Activated naive CD8-positive, alpha-beta T cell (primary cell): Measurements from ENCODE around the gene NGLY1.

Source experiments
- H3K27ac Mint-ChIP-seq: one replicate; pipeline ENCODE4 v1.8.0; 2021; ENCODE audit warnings: mixed read lengths
- H3K27me3 Mint-ChIP-seq: one replicate; pipeline ENCODE4 v1.8.0; 2021; ENCODE audit warnings: mixed read lengths
- H3K36me3 Mint-ChIP-seq: one replicate; pipeline ENCODE4 v1.8.0; 2021; ENCODE audit warnings: mixed read lengths
- H3K4me1 Mint-ChIP-seq: one replicate; pipeline ENCODE4 v1.8.0; 2021; ENCODE audit warnings: low read depth, mixed read lengths
- H3K4me3 Mint-ChIP-seq: one replicate; pipeline ENCODE4 v1.8.0; 2021; ENCODE audit warnings: mild to moderate bottlenecking, mixed read lengths
- H3K9me3 Mint-ChIP-seq: one replicate; pipeline ENCODE4 v1.8.0; 2021; ENCODE audit warnings: low read depth, mixed read lengths

The NGLY1 gene

GRCh38 chr3:25751048-25751447, 32.2 kb downstream of the NGLY1 start:
- H3K27ac Mint-ChIP-seq: no peak overlapping the region

GRCh38 chr3:25749031-25749581, 34.1 kb downstream of the NGLY1 start:
- Mint-ChIP-seq H3K27me3 (no peaks in the 10 kb centered on the region), H3K4me3 (no peak overlapping the region), H3K36me3 (peaks cover 42% of the 10 kb centered on the region), H3K9me3 (no peaks in the 10 kb centered on the region), H3K4me1 (peaks cover 3% of the 10 kb centered on the region), H3K27ac (no peak overlapping the region)

More at GRCh38 chr3:25751048-25751447, 32.2 kb downstream of the NGLY1 start:
- peaks cover 10% of the 10 kb centered on the region for H3K4me1 Mint-ChIP-seq
- peaks cover 29% of the 10 kb centered on the region for H3K36me3 Mint-ChIP-seq
- no peaks in the 10 kb centered on the region for H3K27me3 Mint-ChIP-seq
- no peak overlapping the region for H3K4me3 Mint-ChIP-seq
- no peaks in the 10 kb centered on the region for H3K9me3 Mint-ChIP-seq

- Mint-ChIP-seq H3K36me3 (peaks cover 44% of the 10 kb centered on the region), H3K4me3 (no peak overlapping the region), H3K4me1 (peaks cover 4% of the 10 kb centered on the region), H3K27ac (no peak overlapping the region), H3K27me3 (no peaks in the 10 kb centered on the region), H3K9me3 (no peaks in the 10 kb centered on the region)
Measured at GRCh38 chr3:25748189-25748588, 35.1 kb downstream of the NGLY1 start.

GRCh38 chr3:25747033-25747432, 36.2 kb downstream of the NGLY1 start:
- H3K4me1 Mint-ChIP-seq: peaks cover 4% of the 10 kb centered on the region
- no peaks in the 10 kb centered on the region for H3K9me3 Mint-ChIP-seq
- no peaks in the 10 kb centered on the region for H3K27me3 Mint-ChIP-seq
- peaks cover 44% of the 10 kb centered on the region for H3K36me3 Mint-ChIP-seq
- H3K4me3 Mint-ChIP-seq: no peak overlapping the region
- H3K27ac Mint-ChIP-seq: no peak overlapping the region

GRCh38 chr3:25744470-25744869, 38.8 kb downstream of the NGLY1 start:
- peaks cover 40% of the 10 kb centered on the region for H3K36me3 Mint-ChIP-seq
- no peak overlapping the region for H3K27ac Mint-ChIP-seq
- no peaks in the 10 kb centered on the region for H3K27me3 Mint-ChIP-seq
- H3K4me1 Mint-ChIP-seq: peaks cover 4% of the 10 kb centered on the region
- no peaks in the 10 kb centered on the region for H3K9me3 Mint-ChIP-seq
- H3K4me3 Mint-ChIP-seq: no peak overlapping the region

GRCh38 chr3:25728101-25728500, 55.1 kb downstream of the NGLY1 start:
- H3K27ac Mint-ChIP-seq: no peak overlapping the region
- no peak overlapping the region for H3K4me3 Mint-ChIP-seq
- no peaks in the 10 kb centered on the region for H3K27me3 Mint-ChIP-seq
- H3K36me3 Mint-ChIP-seq: peaks cover 15% of the 10 kb centered on the region
- peaks cover 3% of the 10 kb centered on the region for H3K4me1 Mint-ChIP-seq
- no peaks in the 10 kb centered on the region for H3K9me3 Mint-ChIP-seq

- H3K27ac Mint-ChIP-seq: no peak overlapping the region
- H3K36me3 Mint-ChIP-seq: peaks cover 12% of the 10 kb centered on the region
- H3K4me1 Mint-ChIP-seq: peaks cover 1% of the 10 kb centered on the region
- no peak overlapping the region for H3K4me3 Mint-ChIP-seq
- no peaks in the 10 kb centered on the region for H3K9me3 Mint-ChIP-seq
- no peaks in the 10 kb centered on the region for H3K27me3 Mint-ChIP-seq
Measured at GRCh38 chr3:25727316-25727715, 55.9 kb downstream of the NGLY1 start.

- no peak overlapping the region for H3K4me3 Mint-ChIP-seq
- H3K4me1 Mint-ChIP-seq: peaks cover 1% of the 10 kb centered on the region
- H3K36me3 Mint-ChIP-seq: peaks cover 9% of the 10 kb centered on the region
- no peak overlapping the region for H3K27ac Mint-ChIP-seq
- H3K9me3 Mint-ChIP-seq: no peaks in the 10 kb centered on the region
- no peaks in the 10 kb centered on the region for H3K27me3 Mint-ChIP-seq
Measured at GRCh38 chr3:25725810-25726209, 57.4 kb downstream of the NGLY1 start.

GRCh38 chr3:25724948-25725645, 58.1 kb downstream of the NGLY1 start:
- Mint-ChIP-seq H3K27ac (no peak overlapping the region), H3K4me1 (peaks cover 1% of the 10 kb centered on the region), H3K36me3 (peaks cover 9% of the 10 kb centered on the region), H3K4me3 (no peak overlapping the region), H3K9me3 (no peaks in the 10 kb centered on the region), H3K27me3 (no peaks in the 10 kb centered on the region)

GRCh38 chr3:25723802-25724201, 59.4 kb downstream of the NGLY1 start:
- H3K27me3 Mint-ChIP-seq: no peaks in the 10 kb centered on the region

GRCh38 chr3:25719321-25719720, 63.9 kb downstream of the NGLY1 start:
- no peak overlapping the region for H3K27ac Mint-ChIP-seq
- H3K9me3 Mint-ChIP-seq: no peaks in the 10 kb centered on the region
- H3K36me3 Mint-ChIP-seq: peaks cover 6% of the 10 kb centered on the region
- H3K27me3 Mint-ChIP-seq: no peaks in the 10 kb centered on the region
- H3K4me1 Mint-ChIP-seq: no peaks in the 10 kb centered on the region
- no peak overlapping the region for H3K4me3 Mint-ChIP-seq

More at GRCh38 chr3:25723802-25724201, 59.4 kb downstream of the NGLY1 start:
- Mint-ChIP-seq H3K27ac (no peak overlapping the region), H3K4me3 (no peak overlapping the region), H3K9me3 (no peaks in the 10 kb centered on the region), H3K4me1 (peaks cover 1% of the 10 kb centered on the region), H3K36me3 (peaks cover 9% of the 10 kb centered on the region)

GRCh38 chr3:25713341-25713985, 69.8 kb downstream of the NGLY1 start:
- Mint-ChIP-seq H3K9me3 (no peaks in the 10 kb centered on the region), H3K27me3 (no peaks in the 10 kb centered on the region), H3K4me3 (no peak overlapping the region), H3K4me1 (no peaks in the 10 kb centered on the region), H3K27ac (no peak overlapping the region), H3K36me3 (peaks cover 6% of the 10 kb centered on the region)

- Mint-ChIP-seq H3K27ac (no peak overlapping the region), H3K27me3 (no peaks in the 10 kb centered on the region), H3K4me1 (no peaks in the 10 kb centered on the region), H3K36me3 (no peaks in the 10 kb centered on the region), H3K4me3 (no peak overlapping the region), H3K9me3 (no peaks in the 10 kb centered on the region)
Measured at GRCh38 chr3:25711090-25711489, 72.2 kb downstream of the NGLY1 start.

- no peak overlapping the region for H3K4me3 Mint-ChIP-seq
Measured at GRCh38 chr3:25708036-25708435, 75.2 kb downstream of the NGLY1 start.

GRCh38 chr3:25707268-25707926, 75.8 kb downstream of the NGLY1 start:
- Mint-ChIP-seq H3K4me1 (no peaks in the 10 kb centered on the region), H3K4me3 (no peak overlapping the region)

More at GRCh38 chr3:25708036-25708435, 75.2 kb downstream of the NGLY1 start:
- Mint-ChIP-seq H3K27ac (no peak overlapping the region), H3K9me3 (no peaks in the 10 kb centered on the region), H3K36me3 (no peaks in the 10 kb centered on the region), H3K4me1 (no peaks in the 10 kb centered on the region), H3K27me3 (peaks cover 8% of the 10 kb centered on the region)

More at GRCh38 chr3:25707268-25707926, 75.8 kb downstream of the NGLY1 start:
- Mint-ChIP-seq H3K27ac (no peak overlapping the region), H3K9me3 (no peaks in the 10 kb centered on the region), H3K27me3 (peaks cover 8% of the 10 kb centered on the region), H3K36me3 (no peaks in the 10 kb centered on the region)
